GM23248 (cell line): Measurements from ENCODE around the gene TPRG1.

Experiments
- EZH2 ChIP-seq: fragments of 200-600 bp; sonication (generic); IDR thresholded peaks from 2 replicates; pipeline ENCODE4 v1.6.1; 2018; ENCODE audit warnings: antibody characterized with exemption, mild to moderate bottlenecking; ENCODE audit not compliant: insufficient read depth, poor library complexity, severe bottlenecking
- EZH2phosphoT487 ChIP-seq: fragments of 200-600 bp; sonication (generic); IDR thresholded peaks from 2 replicates; pipeline ENCODE4 v1.6.1; 2018; ENCODE audit warnings: antibody characterized with exemption, moderate library complexity, mild to moderate bottlenecking, low read depth; ENCODE audit not compliant: insufficient read depth

DNA sequence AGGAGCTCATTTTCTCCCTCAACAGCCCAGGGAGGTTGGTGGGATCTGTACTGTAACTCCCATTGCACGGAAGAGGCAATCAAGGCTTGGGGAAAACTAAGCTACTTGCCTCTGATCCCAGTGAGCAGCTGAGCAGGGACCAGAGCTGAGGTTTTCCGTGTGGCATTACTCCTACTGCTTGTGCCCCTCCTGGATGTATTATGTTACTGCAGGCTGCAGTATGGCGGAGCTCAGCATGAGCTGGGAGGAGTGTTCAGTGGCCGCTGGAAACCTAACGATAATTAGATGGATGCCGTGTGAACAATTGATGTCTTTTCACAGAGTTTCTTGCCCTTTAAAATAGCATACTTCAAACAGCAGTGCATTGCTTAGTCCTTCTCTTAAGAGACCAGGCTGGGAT lies 2.0 kb upstream of the TPRG1 start:
- TF ChIP-seq EZH2 (no peak), EZH2phosphoT487 (no peak)
